Measurements from ENCODE around the gene YPEL2.

GRCh38 chr17:59421722-59422121 lies 90.3 kb downstream of the YPEL2 start:
- TF ChIP-seq, protein P1, sequence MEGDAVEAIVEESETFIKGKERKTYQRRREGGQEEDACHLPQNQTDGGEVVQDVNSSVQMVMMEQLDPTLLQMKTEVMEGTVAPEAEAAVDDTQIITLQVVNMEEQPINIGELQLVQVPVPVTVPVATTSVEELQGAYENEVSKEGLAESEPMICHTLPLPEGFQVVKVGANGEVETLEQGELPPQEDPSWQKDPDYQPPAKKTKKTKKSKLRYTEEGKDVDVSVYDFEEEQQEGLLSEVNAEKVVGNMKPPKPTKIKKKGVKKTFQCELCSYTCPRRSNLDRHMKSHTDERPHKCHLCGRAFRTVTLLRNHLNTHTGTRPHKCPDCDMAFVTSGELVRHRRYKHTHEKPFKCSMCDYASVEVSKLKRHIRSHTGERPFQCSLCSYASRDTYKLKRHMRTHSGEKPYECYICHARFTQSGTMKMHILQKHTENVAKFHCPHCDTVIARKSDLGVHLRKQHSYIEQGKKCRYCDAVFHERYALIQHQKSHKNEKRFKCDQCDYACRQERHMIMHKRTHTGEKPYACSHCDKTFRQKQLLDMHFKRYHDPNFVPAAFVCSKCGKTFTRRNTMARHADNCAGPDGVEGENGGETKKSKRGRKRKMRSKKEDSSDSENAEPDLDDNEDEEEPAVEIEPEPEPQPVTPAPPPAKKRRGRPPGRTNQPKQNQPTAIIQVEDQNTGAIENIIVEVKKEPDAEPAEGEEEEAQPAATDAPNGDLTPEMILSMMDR (optimal IDR thresholded peaks at IDR 0.05 in 1 of 3, IDR thresholded peaks at IDR 0.05 in 1 of 3, conservative IDR thresholded peaks at IDR 0.05 in 1 of 3; ENCODE audit: extremely low read depth in 1 of 3, insufficient read depth in 2 of 3, low read length in 3 of 3): no peak
- no peak for TF ChIP-seq EZH2 (IDR thresholded peaks at IDR 0.05; ENCODE audit: low read length)

Data from keratinocyte (primary cell).